MV-4-11 (cell line): ENCODE results near the gene HSD11B2.

ENCODE experiments used
- DNase-seq: peaks from one replicate; lab custom pipeline; 2025; lab: John Stamatoyannopoulos, UW

Gene HSD11B2

DNA sequence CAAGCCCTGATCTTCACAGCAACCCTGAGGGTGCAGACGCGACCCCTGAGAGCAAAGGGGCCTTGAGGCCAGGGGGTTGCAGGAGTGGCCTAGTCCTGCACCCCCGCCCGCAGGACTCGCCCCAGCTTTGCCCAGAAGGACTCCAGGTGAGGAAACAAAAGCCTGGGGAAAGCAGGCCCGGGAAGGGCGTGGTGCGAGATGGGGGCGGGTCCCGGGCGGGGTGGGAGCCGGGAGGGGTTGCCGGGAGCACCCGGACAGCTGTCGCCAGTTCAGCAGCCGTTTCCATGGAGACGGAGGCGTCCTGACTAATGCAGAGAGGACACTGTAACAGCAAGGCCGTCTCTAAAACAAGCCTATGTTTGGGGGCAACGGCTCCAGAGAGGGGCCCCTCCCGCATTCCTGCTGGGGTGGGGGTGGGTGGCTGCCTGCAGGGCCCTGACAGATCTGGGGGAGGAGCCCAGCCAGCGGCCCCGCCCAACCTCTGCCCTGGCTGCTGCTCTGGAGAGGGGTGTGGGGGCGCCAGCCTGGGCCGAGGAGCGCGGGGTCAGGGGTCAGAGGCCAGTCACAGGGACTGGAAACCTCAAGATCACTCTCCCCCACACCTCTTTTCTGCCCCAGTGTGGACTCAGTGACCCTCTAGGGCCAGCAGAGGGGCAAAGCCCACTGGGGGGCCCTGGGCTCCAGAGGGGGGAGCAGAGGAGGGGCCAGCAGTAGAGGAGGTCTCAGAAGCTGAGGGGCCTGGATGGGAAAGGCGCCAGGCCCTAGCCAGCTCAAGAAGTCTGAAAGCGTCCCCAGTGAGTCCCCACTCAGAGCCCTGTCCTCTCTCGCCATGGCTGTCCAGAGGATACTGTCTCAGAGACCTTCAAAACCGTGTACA lies 34.5 kb upstream of the HSD11B2 start:
- peak; percentile 58 for DNase-seq

DNA sequence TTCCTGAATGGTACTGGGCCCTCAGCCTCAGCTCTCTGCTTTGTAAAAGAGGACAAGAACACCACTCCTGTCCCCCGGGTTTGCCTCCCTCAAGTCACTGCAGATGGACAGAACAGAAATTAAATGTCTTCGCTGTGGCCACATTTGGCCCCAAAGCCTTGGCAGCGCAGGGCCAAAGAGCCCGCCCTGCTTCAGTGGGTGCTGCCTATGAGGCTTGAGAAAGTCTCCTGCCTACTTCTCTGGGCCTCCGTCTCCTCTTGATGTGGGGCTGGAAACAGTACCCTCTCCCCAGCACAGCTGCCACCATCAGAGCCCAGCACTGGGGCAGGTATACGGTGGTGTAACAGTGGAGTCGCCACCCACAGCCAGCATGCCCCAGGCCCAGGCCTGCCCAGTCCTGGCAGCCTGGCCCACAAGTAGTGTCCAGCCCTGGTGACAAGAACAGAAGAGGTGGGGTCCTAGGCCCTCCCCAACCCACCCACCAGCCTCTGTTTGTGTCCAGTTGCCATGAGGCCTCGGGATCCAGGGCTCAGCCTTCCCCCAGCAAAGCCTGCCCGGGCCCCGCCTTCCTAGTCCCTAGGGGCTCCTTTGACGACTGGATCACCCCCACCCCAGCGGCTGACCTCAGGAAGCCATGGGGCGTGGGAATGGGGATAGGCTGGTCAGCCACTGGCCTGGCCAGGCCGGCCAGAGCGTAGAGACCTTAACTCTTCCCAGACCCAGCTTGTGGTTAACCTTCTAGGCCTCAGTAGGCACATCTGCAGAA lies 33.7 kb upstream of the HSD11B2 start:
- DNase-seq: no peak

DNA sequence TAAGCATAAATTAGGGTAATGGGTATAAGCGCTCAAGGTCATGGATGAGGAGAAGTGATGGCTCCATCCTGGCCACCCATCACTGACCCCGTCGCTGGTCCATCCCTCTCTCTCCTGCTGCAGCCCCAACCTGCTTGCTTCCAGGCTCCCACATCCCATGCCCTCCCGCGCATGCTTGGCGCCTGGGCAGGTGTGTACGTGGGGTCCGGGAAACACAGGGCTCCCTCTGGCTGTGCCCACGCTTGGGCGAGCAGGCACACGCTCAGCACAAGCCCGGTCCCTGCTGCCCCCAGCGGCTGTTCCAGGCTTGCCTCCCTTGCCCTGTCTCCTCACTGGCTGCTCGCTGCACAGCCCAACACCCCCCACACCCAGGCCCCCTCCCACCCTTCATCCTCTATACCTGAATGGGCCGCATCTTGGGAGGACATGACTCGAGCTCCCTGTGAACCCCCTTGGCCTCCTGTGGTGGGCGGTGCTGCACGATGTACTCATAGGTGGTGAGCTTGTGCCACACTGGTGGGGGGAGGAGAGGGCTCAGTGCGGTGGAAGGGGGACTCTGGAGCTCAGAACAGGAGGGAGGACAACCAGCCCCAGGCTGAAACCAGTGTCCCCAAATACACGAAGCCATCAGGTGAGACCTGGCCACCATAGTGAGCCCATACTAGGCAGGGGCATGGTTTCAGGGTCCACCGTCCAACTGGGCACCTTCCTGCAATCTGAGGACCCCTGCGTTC lies 32.9 kb upstream of the HSD11B2 start:
- DNase-seq: no peak

DNA sequence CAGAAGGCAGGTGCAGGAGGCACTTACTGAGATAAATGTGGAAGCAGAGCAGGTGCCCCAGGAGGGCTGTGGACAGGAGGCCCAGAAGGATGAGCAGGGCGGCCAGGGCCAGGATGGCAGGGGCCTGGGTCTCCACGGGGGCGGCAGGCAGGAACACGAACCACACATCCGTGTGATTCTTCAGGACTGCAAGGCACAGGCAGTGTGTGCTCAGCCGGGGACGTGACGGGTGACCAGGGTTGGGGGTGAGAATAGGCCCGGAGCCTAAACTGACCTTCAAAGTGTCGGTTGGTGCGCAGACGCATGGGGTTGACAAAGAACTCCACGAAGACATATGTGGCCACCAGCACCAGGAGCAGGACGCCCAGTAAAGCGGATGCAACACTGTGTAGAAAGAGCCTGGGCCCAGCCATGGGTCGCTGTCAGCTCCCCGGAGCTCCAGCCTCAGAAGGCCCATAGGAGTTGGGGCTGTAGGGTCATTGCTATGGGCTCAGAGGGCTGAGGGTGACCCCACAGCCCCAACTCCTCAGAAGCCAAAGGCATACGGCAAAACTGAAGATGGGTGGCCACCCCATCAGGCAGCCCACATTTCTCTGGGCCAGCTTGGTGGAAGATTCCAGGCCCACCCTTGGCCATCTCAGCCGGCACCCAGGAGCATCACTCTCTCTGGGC lies 32.2 kb upstream of the HSD11B2 start:
- DNase-seq: no peak

DNA sequence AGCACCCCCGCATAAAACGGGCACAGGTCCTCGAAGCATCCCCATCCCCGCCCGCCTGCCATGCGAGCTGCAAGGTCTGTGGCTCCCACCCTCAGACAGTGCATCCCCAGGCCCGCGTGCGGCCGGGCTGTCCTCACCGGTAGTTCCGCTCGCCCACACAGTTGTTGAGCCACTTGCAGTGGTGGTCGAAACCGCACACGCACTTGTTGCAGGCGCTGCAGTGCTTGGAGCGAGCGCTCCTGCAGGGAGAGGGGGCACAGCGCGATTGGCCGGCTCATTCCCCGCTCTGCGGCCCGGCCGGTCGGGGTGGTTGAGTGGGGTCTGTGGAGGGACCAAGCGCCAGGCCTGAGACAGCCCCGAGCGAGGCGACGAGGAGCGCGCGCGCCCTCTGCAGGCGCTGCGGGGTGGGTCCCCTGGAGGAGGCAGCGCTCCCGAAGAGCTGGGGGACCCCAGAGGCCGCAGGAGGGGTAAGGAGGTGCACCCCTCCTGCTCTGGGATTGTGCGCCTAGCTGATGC lies 31.6 kb upstream of the HSD11B2 start:
- DNase-seq: no peak

DNA sequence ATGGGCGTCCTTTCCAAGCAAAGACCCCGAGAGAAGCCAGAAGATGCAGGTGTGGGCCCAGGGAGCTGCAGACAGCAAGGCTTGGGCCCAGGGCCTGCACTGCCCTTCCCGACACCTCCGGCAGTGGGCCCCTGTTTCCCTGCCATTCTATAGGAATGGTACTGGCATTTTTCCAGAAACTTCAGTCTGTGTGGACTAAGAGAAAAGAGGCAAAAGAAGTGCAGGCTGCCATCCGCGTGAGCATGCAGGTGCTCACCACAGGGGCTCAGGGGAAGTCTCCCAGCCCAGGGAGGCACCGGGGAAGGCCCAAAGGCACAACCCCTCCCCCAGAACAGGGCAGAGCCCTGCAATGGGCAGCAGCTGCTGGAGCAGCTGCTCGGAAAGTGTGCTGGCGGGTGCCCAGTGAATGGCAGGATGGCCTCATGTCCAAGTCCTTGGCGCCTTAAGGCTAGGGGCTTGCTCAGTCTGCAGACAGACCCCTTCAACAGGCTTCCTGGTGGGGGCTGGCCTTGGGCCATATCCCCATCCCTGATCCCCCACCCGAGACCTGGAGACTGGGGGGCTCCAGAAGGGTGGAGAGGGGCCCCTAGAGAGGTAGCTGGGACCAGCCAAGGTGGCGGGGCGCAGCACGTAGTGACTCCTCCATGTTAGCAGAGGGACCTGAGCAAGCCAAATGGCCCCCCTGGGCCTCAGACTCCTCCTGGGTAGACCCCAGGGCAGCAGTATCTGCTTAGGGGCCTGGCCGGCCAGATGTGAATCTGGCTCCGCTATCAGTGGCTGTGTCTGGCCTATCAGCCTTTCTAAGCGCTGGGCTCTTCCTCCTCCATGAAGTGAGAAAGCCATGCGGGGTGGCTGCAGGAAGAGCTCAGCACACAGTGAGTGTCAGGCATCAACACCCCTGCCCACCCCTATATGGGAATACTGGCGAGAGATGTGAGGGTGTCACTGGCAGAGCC lies 30.9 kb upstream of the HSD11B2 start:
- no peak for DNase-seq

DNA sequence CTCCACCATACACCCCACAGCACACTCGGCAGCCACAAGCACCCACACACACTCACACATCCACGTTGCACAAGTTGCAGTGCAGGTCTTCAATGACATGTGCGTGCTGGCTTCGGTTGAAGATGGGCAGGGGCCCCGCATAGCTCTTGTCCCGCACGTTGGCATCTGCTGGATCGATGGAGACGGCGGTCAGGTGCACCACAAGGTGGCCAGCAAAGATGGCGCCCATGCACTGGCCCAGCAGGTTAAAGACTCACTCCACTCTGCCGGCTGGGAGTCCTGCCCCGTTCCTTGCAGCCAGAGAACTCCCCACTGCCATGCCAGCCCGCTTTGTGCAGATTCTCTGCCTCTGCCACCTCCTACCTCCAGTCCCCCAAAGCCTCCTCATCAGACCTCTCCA lies 30.0 kb upstream of the HSD11B2 start:
- DNase-seq: no peak

DNA sequence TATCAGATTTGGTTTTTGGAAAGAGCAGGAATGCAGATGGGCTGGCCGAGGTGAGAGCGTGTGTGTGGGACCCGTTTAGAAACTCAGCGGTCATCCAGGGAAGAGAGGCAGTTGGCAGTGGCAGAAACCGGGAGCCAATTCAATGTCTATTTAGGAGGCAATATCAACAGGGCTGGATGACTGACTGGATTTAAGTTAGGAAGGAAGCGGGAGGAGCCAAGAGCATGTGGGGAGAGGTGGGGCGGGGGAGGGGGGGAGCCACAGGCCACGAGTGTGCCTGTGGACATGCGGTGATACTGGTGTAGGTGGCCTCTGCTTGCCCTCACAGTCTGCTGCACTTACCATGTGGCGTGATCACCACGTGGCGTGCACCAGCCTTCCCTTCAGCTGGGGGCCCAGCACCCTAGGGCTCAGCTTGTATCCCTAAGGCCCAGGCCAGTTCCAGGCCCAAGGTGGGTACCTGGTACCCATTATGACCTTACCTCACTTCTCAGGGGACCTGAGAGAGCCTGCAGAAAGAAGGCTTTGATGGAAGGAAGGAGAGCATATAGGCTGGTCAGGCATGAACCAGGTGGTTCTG lies 26.9 kb upstream of the HSD11B2 start:
- DNase-seq: no peak

DNA sequence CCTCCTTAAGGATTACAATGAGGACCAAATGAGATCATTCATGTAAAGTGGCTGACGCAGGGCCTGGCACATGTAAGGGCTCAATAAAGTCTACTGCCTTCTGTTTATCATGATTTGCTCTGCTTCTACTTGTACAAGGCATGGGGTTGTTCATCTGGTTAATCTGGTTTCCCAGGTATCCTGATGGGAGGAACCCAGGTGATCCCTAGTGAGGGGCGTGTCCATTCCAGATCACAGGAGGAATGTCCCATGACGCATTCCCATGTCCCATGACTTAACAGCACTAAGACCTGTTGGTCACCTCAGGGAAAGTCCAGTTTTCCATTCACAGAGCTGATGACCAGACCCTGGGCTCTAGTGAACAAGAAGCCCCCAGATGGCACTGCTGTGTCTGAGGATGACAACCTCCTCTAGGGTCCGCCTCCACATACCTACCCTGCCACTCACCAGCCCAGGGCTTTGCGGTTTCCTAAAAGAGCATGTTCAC lies 26.1 kb upstream of the HSD11B2 start:
- DNase-seq: no peak

DNA sequence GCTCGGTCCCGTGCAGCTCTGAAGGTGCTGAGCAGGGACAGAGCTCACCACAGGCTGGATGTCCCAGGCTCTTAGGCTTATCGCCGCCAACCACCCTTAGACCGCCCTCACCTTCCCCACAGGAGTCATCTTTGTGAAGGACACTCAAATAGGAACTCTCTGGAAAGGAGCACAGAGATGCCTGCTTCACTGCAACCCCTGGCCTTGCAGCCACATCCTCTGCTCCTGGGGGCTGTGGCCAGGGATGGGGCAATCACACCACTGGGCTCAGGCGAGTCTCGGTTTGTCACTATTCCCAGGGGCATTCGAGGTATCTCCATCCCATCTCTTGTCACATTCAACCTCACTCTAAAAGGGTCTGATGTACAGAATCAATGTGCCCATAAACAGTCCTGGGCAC lies 25.6 kb upstream of the HSD11B2 start:
- no peak for DNase-seq

DNA sequence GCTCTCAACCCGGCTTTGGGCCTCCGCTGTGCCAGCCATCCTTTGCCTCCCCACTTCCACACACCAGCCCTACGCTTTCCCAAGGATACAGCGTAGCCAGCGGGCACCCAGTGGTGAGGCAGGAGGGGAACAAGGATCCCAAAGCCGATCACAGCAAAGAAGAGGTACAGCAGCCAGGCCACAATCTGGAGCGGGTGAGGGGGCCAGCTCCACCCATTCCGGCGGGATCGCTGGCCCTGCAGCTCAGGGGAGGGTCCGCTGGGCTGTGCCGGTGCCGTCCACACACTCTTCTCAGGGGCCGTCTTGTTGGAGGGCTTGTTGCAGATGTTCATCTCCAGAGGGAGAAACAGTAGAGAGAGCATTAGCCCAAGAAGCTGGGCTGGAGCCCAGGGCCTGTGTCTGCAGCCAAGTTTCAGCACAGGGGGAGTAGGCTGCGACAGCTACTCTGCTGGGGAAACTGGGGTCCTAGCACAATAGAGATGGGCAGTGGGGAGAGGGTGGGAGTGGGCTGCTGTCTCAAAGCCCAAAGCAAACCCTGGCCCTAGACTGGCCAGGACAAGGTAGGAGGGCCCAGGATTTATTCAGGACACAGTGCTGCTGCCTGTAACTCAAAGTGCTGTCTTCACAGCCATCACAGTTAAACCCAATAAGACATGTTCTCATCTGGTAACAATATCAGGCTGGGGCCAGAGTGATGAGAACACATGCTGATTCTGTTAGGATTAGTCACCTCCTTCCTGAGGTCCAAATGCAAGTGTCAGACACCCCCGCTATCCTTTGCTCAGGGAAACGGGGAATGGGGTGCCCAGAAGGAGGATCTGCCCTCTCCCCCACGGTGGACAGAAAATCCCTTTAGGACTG lies 24.6 kb upstream of the HSD11B2 start:
- no peak for DNase-seq

DNA sequence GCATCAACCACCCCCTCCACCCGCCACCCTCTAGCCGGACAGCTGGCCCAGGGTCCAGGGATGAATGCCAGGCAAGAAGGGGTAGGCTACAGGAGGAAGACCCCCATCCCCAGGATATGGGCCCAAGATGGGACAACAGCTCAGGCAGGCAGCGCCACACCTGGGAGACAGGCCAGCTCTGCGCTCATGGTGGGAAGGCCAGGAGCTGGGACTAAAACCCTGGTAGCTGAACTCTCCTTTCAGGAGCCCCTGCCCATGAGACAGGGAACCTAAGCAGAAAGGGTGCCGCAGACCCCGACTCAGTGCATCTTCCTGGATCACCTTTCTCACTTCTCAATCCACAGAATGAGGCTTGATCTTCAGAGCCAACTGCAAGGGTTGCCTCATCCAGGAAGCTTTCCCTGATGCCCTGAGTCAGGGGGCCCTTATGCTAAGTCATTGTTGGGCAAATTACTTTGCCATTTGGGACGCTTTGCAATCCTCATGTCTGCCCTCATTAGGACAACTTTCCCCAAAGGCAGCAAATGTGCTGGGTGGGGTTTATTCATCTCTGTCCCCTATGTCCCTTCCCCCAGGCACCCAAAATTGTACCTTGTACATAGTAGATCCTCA lies 23.6 kb upstream of the HSD11B2 start:
- no peak for DNase-seq

DNA sequence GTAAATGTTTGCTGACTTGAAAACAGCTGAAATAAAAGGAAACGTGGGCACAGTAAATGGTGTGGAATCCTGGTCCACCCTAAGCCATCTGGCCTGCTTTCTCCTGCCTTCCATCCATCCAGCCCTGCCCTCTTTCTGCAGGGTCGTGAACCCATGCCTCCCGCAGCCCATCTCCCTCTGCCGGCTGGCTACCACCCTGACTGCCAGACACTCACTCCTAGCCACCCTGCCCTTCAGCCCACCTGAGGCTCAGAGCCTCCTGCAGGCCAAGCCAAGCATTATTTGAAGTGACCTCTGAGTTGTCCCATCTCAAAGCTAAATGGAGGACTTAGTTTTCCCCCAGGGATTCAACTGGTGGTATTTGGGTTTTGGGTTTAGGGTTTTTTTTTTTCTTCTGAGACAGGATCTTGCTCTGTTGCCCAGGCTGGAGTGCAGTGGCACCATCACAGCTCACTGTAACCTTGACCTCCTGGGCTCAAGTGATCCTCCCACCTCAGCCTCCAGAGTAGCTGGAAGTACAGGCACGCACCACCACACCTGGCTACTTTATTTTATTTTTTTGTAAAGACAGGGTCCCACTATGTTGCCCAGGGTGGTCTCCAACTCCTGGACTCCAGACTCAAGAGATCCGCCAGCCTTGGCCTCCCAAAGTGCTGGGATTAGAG lies 23.0 kb upstream of the HSD11B2 start:
- no peak for DNase-seq

DNA sequence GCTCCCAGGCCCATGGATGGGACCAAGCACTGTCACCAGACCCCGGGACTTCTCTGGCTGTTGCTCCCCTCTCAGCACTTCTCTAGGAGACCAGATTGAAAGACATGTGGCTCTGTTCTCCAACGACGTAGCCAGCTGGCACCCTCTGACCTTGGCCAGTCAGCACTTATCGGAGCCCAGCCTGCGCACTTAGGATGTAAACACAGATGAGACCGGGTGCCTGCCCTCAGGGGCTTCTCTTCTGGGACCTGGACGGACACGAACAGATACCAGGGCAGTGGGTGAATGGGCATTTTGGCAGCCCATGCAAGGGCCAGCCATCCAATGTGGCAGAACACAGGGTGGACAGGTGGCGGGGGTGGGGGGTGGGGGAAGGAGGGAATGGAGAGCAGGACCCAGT lies 21.3 kb upstream of the HSD11B2 start:
- no peak for DNase-seq

DNA sequence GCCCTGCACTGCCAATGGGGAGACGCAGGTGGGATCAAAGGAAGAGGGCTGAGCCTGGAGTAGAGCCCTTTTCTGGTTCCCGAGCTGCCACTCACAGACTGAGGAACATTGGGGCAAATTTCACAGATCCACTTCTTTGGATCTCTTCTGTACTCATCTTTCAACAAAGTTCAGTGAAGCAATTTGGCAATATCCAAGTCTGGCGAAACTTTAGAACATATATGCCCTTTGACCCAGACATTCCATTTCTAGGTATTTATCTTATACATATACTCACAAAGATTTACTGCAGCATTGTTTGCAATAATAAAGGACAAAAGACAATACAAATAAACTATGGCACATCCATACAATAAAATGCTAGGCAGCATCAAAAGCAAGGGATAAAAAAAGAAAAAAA lies 19.6 kb upstream of the HSD11B2 start:
- DNase-seq: no peak

DNA sequence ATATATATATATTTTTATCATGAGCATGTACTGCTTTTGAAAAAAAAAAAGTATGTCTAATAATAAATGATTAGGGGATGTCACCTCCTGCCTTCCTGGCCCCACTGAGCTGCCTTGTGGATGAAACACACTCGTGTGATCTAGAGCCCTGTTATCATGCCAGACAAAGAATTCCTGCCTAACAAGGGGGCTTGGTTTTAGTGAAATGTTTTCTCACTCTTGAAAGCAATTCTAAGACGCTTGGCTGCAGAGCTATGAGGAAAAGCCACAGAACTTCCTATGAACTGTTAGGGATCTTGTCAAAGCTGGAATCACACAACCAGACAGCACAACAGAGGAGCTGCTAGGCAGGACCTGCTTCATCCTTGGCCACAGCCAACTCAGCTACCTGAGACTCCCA lies 18.6 kb upstream of the HSD11B2 start:
- no peak for DNase-seq

DNA sequence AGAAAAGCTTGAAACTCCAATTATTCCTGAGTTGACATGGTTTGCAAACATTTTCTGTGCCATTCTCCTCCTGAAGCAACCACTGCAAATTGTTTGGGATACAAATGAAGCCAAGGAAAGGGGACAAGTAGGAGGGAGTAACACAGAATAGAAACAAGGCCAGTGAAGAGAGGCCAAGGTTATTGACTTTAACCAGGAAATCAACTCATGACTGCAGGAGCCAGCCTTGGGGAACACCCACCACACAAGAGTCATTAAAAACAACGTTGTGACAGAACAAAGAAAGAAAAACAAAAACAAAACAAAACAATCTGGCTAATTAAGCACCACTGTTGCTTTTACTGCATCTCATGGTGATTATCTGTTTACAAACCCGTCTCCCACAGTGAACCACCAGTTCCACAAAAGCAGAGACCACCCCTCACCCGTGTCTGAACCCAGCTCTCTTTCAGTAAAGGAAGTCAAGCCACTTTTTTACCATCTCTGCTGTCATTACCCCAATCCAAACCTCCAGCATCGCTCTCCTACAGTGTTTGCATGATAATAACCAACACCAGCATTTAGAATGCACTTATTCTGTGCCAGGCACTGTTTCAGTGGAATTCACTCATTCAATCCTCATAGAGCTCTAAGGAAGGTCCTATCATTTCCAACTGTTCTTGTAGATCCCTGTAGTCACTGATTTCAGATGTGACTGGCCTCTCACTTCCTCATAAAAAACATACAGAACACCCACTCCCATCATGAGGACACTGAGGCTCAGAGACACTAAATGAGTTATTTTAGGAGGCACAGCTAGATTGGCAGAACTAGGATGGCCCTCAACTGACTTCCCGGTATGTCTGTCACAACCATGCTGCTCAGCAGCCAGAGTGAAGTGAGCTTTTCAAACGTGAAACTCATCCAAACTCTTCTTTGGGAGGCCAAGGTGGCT lies 16.7 kb upstream of the HSD11B2 start:
- no peak for DNase-seq
